HCT116 (cell line): ENCODE results near the gene RIN1. TPM values are rescaled to one million over a fixed set of nuclear protein-coding genes. Genes with fewer than 3 reads are reported as not detected.

ENCODE experiments used
- ATAC-seq: fragments of 200-7000 bp; cut with Tn5 transposase; 2 replicates; pipeline ENCODE4 v1.9.1; 2020; ENCODE audit warnings: mild to moderate bottlenecking, moderate library complexity
- BruUV-seq: library from RNA; stranded (reverse); fragments of 400-500 nt; replicated peaks from 2 replicates; lab custom pipeline; 2021; lab: Mats Ljungman, UMichigan
- CTCF ChIA-PET: fragments of 300-600 bp; sonication (Branson Sonifier 250); formaldehyde crosslinking; loops from one replicate; lab custom pipeline; 2021; ENCODE audit warnings: antibody characterized with exemption; lab: Charles Lee
- POLR2A ChIA-PET: fragments of 300-600, 350-600 bp; sonication (Branson Sonifier 250); formaldehyde crosslinking; loops from one replicate; lab custom pipeline; 2021; ENCODE audit warnings: antibody characterized with exemption; lab: Charles Lee
- RAD21 ChIA-PET, 2 experiments: fragments of 300-600 bp; sonication (Branson Sonifier 250); formaldehyde crosslinking; loops; one replicate each; lab custom pipeline; 2023; ENCODE audit warnings: low total read pairs in 2 of 2; ENCODE audit not compliant: uncharacterized antibody in 2 of 2, unreplicated experiment in 2 of 2, low non-redundant PET in 1 of 2; lab: Charles Lee
- DNase-seq: peaks from one replicate; pipeline ENCODE4 v3.0.0-alpha.2; 2010; ENCODE audit warnings: low read depth, low spot score
- H2AFZ ChIP-seq: fragments of 200-600 bp; shearing (Covaris generic), sonication (generic); 2 replicates; pipeline ENCODE4 v1.6.1; 2017; ENCODE audit warnings: low read depth, mixed run types, mixed read lengths, antibody characterized with exemption, low read length; ENCODE audit not compliant: poor library complexity, severe bottlenecking
- H3K27ac ChIP-seq: 2 replicates; pipeline ENCODE4 v1.5.1; 2012; ENCODE audit warnings: low read depth, low read length
- H3K27me3 ChIP-seq: fragments of 200-600 bp; sonication (generic); 2 replicates; pipeline ENCODE4 v1.6.1; 2016; ENCODE audit warnings: mixed run types, low read length, mixed read lengths; ENCODE audit not compliant: insufficient read depth
- H3K36me3 ChIP-seq, 2 experiments: fragments of 200-500 bp in 1 of 2; fragments of 200-600 bp in 1 of 2; sonication (Bioruptor generic) in 1 of 2; sonication (generic) in 1 of 2; 2 replicates each; pipeline versions ENCODE4 v1.5.1 to v1.6.1; 2014 to 2016; ENCODE audit warnings: low read length in 2 of 2, inconsistent platforms in 1 of 2, mixed read lengths in 1 of 2, mixed run types in 1 of 2; ENCODE audit not compliant: insufficient read depth in 2 of 2, control insufficient read depth in 1 of 2
- H3K4me1 ChIP-seq, 2 experiments: fragments of 200-600 bp in 1 of 2; sonication (generic) in 1 of 2; 2 replicates each; pipeline versions ENCODE4 v1.5.1 to v1.6.1; 2012 to 2017; ENCODE audit warnings: low read length in 2 of 2, inconsistent platforms in 1 of 2, mild to moderate bottlenecking in 1 of 2, mixed read lengths in 1 of 2, mixed run types in 1 of 2, moderate library complexity in 1 of 2; ENCODE audit not compliant: insufficient read depth in 2 of 2, control insufficient read depth in 1 of 2
- H3K4me2 ChIP-seq: fragments of 200-600 bp; sonication (generic); 2 replicates; pipeline ENCODE4 v1.6.1; 2017; ENCODE audit warnings: mixed run types, low read length, mixed read lengths
- H3K4me3 ChIP-seq, 2 experiments: fragments of 200-600 bp in 1 of 2; sonication (generic) in 1 of 2; replicated peaks in 1 of 2; 2 replicates each; pipeline ENCODE4 v1.5.1; 2011 to 2016; ENCODE audit warnings: low read length in 2 of 2, control low read depth in 1 of 2, low read depth in 1 of 2, mild to moderate bottlenecking in 1 of 2, mixed read lengths in 1 of 2, mixed run types in 1 of 2
- H3K79me2 ChIP-seq: fragments of 200-600 bp; sonication (generic); 2 replicates; pipeline ENCODE4 v1.6.1; 2017; ENCODE audit warnings: mild to moderate bottlenecking, mixed run types, low read length, moderate library complexity, mixed read lengths; ENCODE audit not compliant: insufficient read depth
- H3K9ac ChIP-seq: fragments of 200-600 bp; sonication (generic); 2 replicates; pipeline ENCODE4 v1.6.1; 2016; ENCODE audit warnings: low read length, mixed read lengths
- H3K9me2 ChIP-seq: fragments of 200-600 bp; sonication (generic), shearing (Covaris generic); 2 replicates; pipeline ENCODE4 v1.6.1; 2017; ENCODE audit warnings: mixed run types, mild to moderate bottlenecking, moderate library complexity; ENCODE audit not compliant: insufficient read depth
- H3K9me3 ChIP-seq, 2 experiments: fragments of 200-500 bp in 1 of 2; fragments of 200-600 bp in 1 of 2; sonication (Bioruptor generic) in 1 of 2; sonication (generic) in 1 of 2; 2 replicates each; pipeline ENCODE4 v1.6.1; 2014 to 2017; ENCODE audit warnings: low read length in 2 of 2, mixed read lengths in 2 of 2, inconsistent platforms in 1 of 2, low read depth in 1 of 2, mild to moderate bottlenecking in 1 of 2, mixed run types in 1 of 2, moderate library complexity in 1 of 2; ENCODE audit not compliant: control insufficient read depth in 1 of 2, insufficient read depth in 1 of 2
- H4K20me1 ChIP-seq: fragments of 200-600 bp; sonication (generic), shearing (Covaris generic); 2 replicates; pipeline ENCODE4 v1.6.1; 2017; ENCODE audit warnings: mixed run types, mild to moderate bottlenecking, moderate library complexity; ENCODE audit not compliant: insufficient read depth
- EGR1 ChIP-seq: IDR thresholded peaks from 2 replicates; pipeline ENCODE4 v1.6.1; 2012; ENCODE audit warnings: low read depth
- JUND ChIP-seq: IDR thresholded peaks from 2 replicates; pipeline ENCODE4 v1.6.1; 2012
- POLR2AphosphoS5 ChIP-seq: IDR thresholded peaks from 2 replicates; pipeline ENCODE4 v1.6.1; 2011; ENCODE audit warnings: mild to moderate bottlenecking, low read depth, low read length, moderate library complexity
- SIN3A ChIP-seq: IDR thresholded peaks from 2 replicates; pipeline ENCODE4 v1.6.1; 2012; ENCODE audit warnings: low read depth
- SP1 ChIP-seq: IDR thresholded peaks from 2 replicates; pipeline ENCODE4 v1.6.1; 2012; ENCODE audit warnings: low read depth
- ZNF274 ChIP-seq: fragments of 200-500 bp; sonication (Bioruptor generic); IDR thresholded peaks from 2 replicates; pipeline ENCODE4 v1.6.1; 2014; ENCODE audit warnings: mild to moderate bottlenecking, low read depth, low read length, inconsistent platforms
- intact Hi-C: fragments of 100-400 bp; cut with micrococcal nuclease; formaldehyde crosslinking; loops from 2 replicates; pipeline ENCODE4 v1.10.0; 2022
- total RNA-seq: library from RNA; stranded (reverse); gene quantifications from one replicate; pipeline ENCODE4 v1.2.1, GENCODE V29; 2021; ENCODE audit not compliant: unreplicated experiment

RIN1 gene
- total RNA-seq, 1 experiment from 2014 or later, result 38.7 TPM

DNA sequence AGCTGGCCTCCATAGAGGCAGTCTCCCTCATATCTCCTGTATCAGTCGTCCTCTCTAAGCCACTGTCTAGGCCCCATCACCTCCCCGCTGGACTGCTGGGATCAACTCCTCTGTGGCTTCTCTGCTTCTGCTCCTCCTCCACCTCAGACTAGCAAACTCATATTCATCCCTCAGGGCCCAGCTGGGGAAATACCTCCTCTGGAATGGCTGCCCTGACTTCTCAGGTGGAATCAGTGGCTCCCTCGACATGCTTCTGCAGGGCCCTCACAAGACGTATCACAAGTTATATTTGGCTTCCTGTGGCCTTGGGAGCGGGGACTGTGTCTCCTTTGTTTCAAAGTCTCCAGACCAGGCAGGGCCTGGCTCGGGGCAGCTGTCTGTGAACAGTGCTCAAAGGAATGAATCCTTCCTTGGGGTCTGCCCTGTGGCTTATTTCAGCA, 25.3 kb upstream of the RIN1 start:
- Histone ChIP-seq H3K36me3 (peaks cover 11 to 20% of the 10 kb centered on the region in 2 experiments; a peak in 3 of 4 replicates), H2AFZ (no peak overlapping the region), H3K4me1 (peaks cover 0 to 7% of the 10 kb centered on the region in 2 experiments; a peak in 1 of 4 replicates), H3K9ac (no peak overlapping the region), H3K27ac (no peak overlapping the region), H3K9me2 (no peaks in the 10 kb centered on the region), H3K27me3 (no peaks in the 10 kb centered on the region), H3K9me3 (no peaks in the 10 kb centered on the region), H4K20me1 (no peaks in the 10 kb centered on the region), H3K79me2 (no peaks in the 10 kb centered on the region), H3K4me2 (no peak overlapping the region), H3K4me3 (no peak overlapping the region)
- intact Hi-C loops, result no loop called here
- ChIA-PET POLR2A (no interaction called here), CTCF (interaction anchor here (0.6 kb wide), 1 partner anchor 11 kb away, joined by 3 read pairs; no protein-coding TSS in a partner anchor), RAD21 (no interaction called here)
- TF ChIP-seq SIN3A, result peak; percentile 56
- no peak for TF ChIP-seq JUND
- no peak for TF ChIP-seq SP1
- TF ChIP-seq POLR2AphosphoS5, result 0 out of 2 replicates have a peak, but pooled peaks have one; percentile 38
- TF ChIP-seq EGR1, result no peak
- BruUV-seq, result no TSS peak
- ATAC-seq (no peak), DNase-seq (no peak)

DNA sequence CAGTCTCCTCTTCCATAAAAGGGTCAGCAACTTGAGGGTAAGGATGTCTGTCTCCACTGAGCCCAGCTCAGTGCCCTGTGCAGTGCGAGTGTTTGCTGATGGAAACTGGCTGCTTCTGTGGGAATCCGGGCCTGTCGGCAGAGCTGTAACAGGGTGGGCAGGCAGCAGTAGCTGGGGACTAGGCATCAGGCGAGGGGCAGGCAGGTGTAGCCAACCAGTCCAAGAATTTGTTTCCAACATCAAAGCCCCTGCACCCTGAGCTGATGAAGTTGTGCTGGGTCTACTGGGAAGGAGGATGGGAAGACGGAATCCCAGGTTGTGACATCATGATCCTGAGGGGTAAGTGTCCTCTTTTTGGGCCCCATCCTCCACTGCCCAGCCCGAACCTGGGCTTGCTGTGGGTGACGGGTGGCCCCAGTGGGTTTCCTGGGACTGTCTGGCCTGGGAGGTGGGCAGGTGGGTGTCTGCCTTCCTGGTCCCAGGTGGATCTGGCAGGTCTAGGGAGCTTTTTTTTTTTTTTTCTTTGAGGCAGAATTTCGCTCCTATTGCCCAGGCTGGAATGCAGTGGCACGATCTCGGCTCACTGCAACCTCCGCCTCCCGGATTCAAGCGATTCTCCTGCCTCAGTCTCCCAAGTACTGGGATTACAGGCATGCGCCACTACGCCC, 24.3 kb upstream of the RIN1 start:
- RAD21 ChIA-PET, result no interaction called here
- CTCF ChIA-PET, result no interaction called here
- no peaks in the 10 kb centered on the region for H4K20me1 ChIP-seq
- DNase-seq, result no peak
- peaks cover 4 to 11% of the 10 kb centered on the region in 2 experiments; a peak in 2 of 4 replicates for H3K36me3 ChIP-seq
- H3K79me2 ChIP-seq, result no peaks in the 10 kb centered on the region
- ATAC-seq, result no peak
- H2AFZ ChIP-seq, result no peak overlapping the region
- no peak; the same call in 1 of the 2 replicates for TF ChIP-seq SIN3A
- no peak for TF ChIP-seq ZNF274
- peak; percentile 53 for TF ChIP-seq POLR2AphosphoS5
- H3K4me1 ChIP-seq, result peaks cover 0 to 7% of the 10 kb centered on the region in 2 experiments; a peak in 1 of 4 replicates
- 0 out of 2 replicates have a peak overlapping the region, but pooled peaks have one; percentile 3 for H3K27ac ChIP-seq
- no peaks in the 10 kb centered on the region for H3K9me3 ChIP-seq
- intact Hi-C loops, result no loop called here
- no peak overlapping the region for H3K4me2 ChIP-seq
- BruUV-seq, result no TSS peak
- H3K9me2 ChIP-seq, result no peaks in the 10 kb centered on the region
- POLR2A ChIA-PET, result interaction anchor here (0.7 kb wide), 1 partner anchor 10 kb away, joined by 5 read pairs; no protein-coding TSS in a partner anchor
- no peak overlapping the region for H3K4me3 ChIP-seq
- H3K27me3 ChIP-seq, result no peaks in the 10 kb centered on the region
- H3K9ac ChIP-seq, result no peak overlapping the region
